Hepatocyte (in vitro differentiated cells): ENCODE data around the gene PPP2R2C. TPM values are rescaled to one million over a fixed set of nuclear protein-coding genes. Genes with fewer than 3 reads are reported as not detected.

Source experiments
- DNase-seq: peaks from one replicate; pipeline ENCODE4 v3.0.0-alpha.2; 2016; ENCODE audit warnings: low spot score
- H2AFZ ChIP-seq: fragments of 200-600 bp; sonication (generic); 2 replicates; pipeline ENCODE4 v1.6.0; 2016; ENCODE audit warnings: antibody characterized with exemption, mild to moderate bottlenecking
- H3K27ac ChIP-seq: fragments of 200-600 bp; sonication (generic); 2 replicates; pipeline ENCODE4 v1.5.1; 2016; ENCODE audit warnings: mild to moderate bottlenecking
- H3K27me3 ChIP-seq: fragments of 200-600 bp; sonication (generic); 2 replicates; pipeline ENCODE4 v1.6.1; 2016
- H3K36me3 ChIP-seq: fragments of 200-600 bp; sonication (generic); replicated peaks from 2 replicates; pipeline ENCODE4 v1.5.1; 2016; ENCODE audit warnings: low read depth; ENCODE audit not compliant: insufficient read depth
- H3K4me1 ChIP-seq: fragments of 200-600 bp; sonication (generic); 2 replicates; pipeline ENCODE4 v1.5.1; 2016; ENCODE audit warnings: mild to moderate bottlenecking, moderate library complexity; ENCODE audit not compliant: insufficient read depth
- H3K4me2 ChIP-seq: fragments of 200-600 bp; sonication (generic); 2 replicates; pipeline ENCODE4 v1.6.0; 2016
- H3K4me3 ChIP-seq: fragments of 200-600 bp; sonication (generic); 2 replicates; pipeline ENCODE4 v1.5.1; 2016; ENCODE audit warnings: mild to moderate bottlenecking
- H3K79me2 ChIP-seq: fragments of 200-600 bp; sonication (generic); 2 replicates; pipeline ENCODE4 v1.6.0; 2017; ENCODE audit warnings: mild to moderate bottlenecking
- H3K9me2 ChIP-seq: fragments of 200-600 bp; sonication (generic); replicated peaks from 2 replicates; pipeline ENCODE4 v1.6.0; 2017; ENCODE audit warnings: mild to moderate bottlenecking; ENCODE audit not compliant: insufficient read depth
- H3K9me3 ChIP-seq: fragments of 200-600 bp; sonication (generic); 2 replicates; pipeline ENCODE4 v1.5.1; 2016; ENCODE audit warnings: low read depth, mild to moderate bottlenecking
- H4K20me1 ChIP-seq: fragments of 200-600 bp; sonication (generic); 2 replicates; pipeline ENCODE4 v1.6.0; 2016; ENCODE audit warnings: mild to moderate bottlenecking; ENCODE audit not compliant: insufficient read depth, poor library complexity, severe bottlenecking
- EZH2 ChIP-seq: fragments of 200-600 bp; sonication (generic); IDR thresholded peaks from 2 replicates; pipeline ENCODE4 v1.6.1; 2016; ENCODE audit warnings: antibody characterized with exemption, mild to moderate bottlenecking, borderline replicate concordance
- EZH2phosphoT487 ChIP-seq: fragments of 200-600 bp; sonication (generic); IDR thresholded peaks from one replicate; pipeline ENCODE4 v1.6.1; 2018; ENCODE audit warnings: antibody characterized with exemption, mild to moderate bottlenecking, low read depth, moderate library complexity; ENCODE audit not compliant: unreplicated experiment, severe bottlenecking
- WGBS: methylation state at CpG from one replicate; pipeline ENCODE4 v1.1.6; 2016; ENCODE audit warnings: low lambda C conversion rate; ENCODE audit errors: missing lambda C conversion rate; 5-methylcytosine and 5-hydroxymethylcytosine counted together
- polyA plus RNA-seq: library from polyadenylated mRNA; unstranded; fragments of >200 nt; fragmentation: Nextera tagmentation; extraction: Ambion mirVana; gene quantifications from 2 replicates; pipeline ENCODE4 v1.2.1, GENCODE V29; 2016
- total RNA-seq: library from RNA; depleted of rRNA; stranded (reverse); fragments of >200 nt; gene quantifications from 2 replicates; pipeline ENCODE4 v1.2.3, GENCODE V29; 2014
- TF ChIP-seq, protein P1 (sequence below): fragments of 200-600 bp; sonication (generic); IDR thresholded peaks from 2 replicates; pipeline ENCODE4 v1.5.1; 2016; ENCODE audit warnings: antibody characterized with exemption, mild to moderate bottlenecking; ENCODE audit not compliant: poor library complexity

Gene PPP2R2C
- total and polyA plus RNA-seq, 2 experiments from 2014 or later, result 0.35 to 0.67 TPM

GRCh38 chr4:6373541-6374410 is 98.6 kb downstream of the PPP2R2C start:
- no peaks in the 10 kb centered on the region for H4K20me1 ChIP-seq
- no peaks in the 10 kb centered on the region for H3K36me3 ChIP-seq
- 88% methylated on average over 12 of the region's 12 CpGs for WGBS
- no peaks in the 10 kb centered on the region for H3K4me1 ChIP-seq
- peaks cover 5% of the 10 kb centered on the region for H3K27me3 ChIP-seq
- no peak for DNase-seq
- H3K4me2 ChIP-seq, result no peak overlapping the region
- H3K79me2 ChIP-seq, result no peaks in the 10 kb centered on the region
- no peaks in the 10 kb centered on the region for H3K9me3 ChIP-seq
- H3K27ac ChIP-seq, result no peak overlapping the region
- TF ChIP-seq, protein P1, sequence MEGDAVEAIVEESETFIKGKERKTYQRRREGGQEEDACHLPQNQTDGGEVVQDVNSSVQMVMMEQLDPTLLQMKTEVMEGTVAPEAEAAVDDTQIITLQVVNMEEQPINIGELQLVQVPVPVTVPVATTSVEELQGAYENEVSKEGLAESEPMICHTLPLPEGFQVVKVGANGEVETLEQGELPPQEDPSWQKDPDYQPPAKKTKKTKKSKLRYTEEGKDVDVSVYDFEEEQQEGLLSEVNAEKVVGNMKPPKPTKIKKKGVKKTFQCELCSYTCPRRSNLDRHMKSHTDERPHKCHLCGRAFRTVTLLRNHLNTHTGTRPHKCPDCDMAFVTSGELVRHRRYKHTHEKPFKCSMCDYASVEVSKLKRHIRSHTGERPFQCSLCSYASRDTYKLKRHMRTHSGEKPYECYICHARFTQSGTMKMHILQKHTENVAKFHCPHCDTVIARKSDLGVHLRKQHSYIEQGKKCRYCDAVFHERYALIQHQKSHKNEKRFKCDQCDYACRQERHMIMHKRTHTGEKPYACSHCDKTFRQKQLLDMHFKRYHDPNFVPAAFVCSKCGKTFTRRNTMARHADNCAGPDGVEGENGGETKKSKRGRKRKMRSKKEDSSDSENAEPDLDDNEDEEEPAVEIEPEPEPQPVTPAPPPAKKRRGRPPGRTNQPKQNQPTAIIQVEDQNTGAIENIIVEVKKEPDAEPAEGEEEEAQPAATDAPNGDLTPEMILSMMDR, result no peak
- TF ChIP-seq EZH2phosphoT487 (no peak), EZH2 (no peak)
- no peak overlapping the region for H2AFZ ChIP-seq
- no peaks in the 10 kb centered on the region for H3K9me2 ChIP-seq
- H3K4me3 ChIP-seq, result no peak overlapping the region

GRCh38 chr4:6372649-6373525 is 99.5 kb downstream of the PPP2R2C start:
- no peak overlapping the region for H3K27ac ChIP-seq
- peak; percentile 35 for DNase-seq
- no peaks in the 10 kb centered on the region for H3K9me3 ChIP-seq
- TF ChIP-seq, protein P1, result no peak
- TF ChIP-seq EZH2phosphoT487, result no peak
- WGBS, result 88% methylated on average over 14 of the region's 14 CpGs
- H3K4me2 ChIP-seq, result no peak overlapping the region
- H3K27me3 ChIP-seq, result peaks cover 14% of the 10 kb centered on the region
- H2AFZ ChIP-seq, result no peak overlapping the region
- H4K20me1 ChIP-seq, result no peaks in the 10 kb centered on the region
- H3K4me3 ChIP-seq, result no peak overlapping the region
- no peaks in the 10 kb centered on the region for H3K4me1 ChIP-seq
- no peaks in the 10 kb centered on the region for H3K79me2 ChIP-seq
- H3K36me3 ChIP-seq, result no peaks in the 10 kb centered on the region
- H3K9me2 ChIP-seq, result no peaks in the 10 kb centered on the region

- H3K27ac ChIP-seq, result no peak overlapping the region
Measured at GRCh38 chr4:6371812-6372211, 100.6 kb downstream of the PPP2R2C start.

More at GRCh38 chr4:6371812-6372211, 100.6 kb downstream of the PPP2R2C start:
- Histone ChIP-seq H3K4me1 (no peaks in the 10 kb centered on the region), H3K4me3 (no peak overlapping the region), H2AFZ (no peak overlapping the region), H3K27me3 (peaks cover 24% of the 10 kb centered on the region), H4K20me1 (no peaks in the 10 kb centered on the region), H3K9me3 (no peaks in the 10 kb centered on the region), H3K4me2 (no peak overlapping the region), H3K79me2 (no peaks in the 10 kb centered on the region), H3K36me3 (no peaks in the 10 kb centered on the region), H3K9me2 (no peaks in the 10 kb centered on the region)
- 88% methylated on average over 12 of the region's 13 CpGs for WGBS
- TF ChIP-seq EZH2 (no peak), EZH2phosphoT487 (no peak)
- TF ChIP-seq, protein P1, result no peak
- no peak for DNase-seq
